SK-N-SH (cell line): ENCODE measurements around the gene HS3ST5. TPM values are rescaled to one million over a fixed set of nuclear protein-coding genes. Genes with fewer than 3 reads are reported as not detected.
A peak's percentile ranks its signal among the peaks of the same experiment; 100 is the strongest.

Experiments
- CTCF ChIA-PET: fragments of 300-600, 350-600 bp; formaldehyde crosslinking; extraction: SDS; loops from one replicate; lab custom pipeline; 2021; lab: Yijun Ruan, JAX
- POLR2A ChIA-PET: fragments of 350-600 bp; sonication (Branson Sonifier 250); formaldehyde crosslinking; extraction: SDS; loops from one replicate; lab custom pipeline; 2020; ENCODE audit warnings: antibody characterized with exemption, inconsistent platforms; lab: Yijun Ruan, JAX
- DNase-seq: peaks from one replicate; pipeline ENCODE4 v3.0.0; 2012
- H2AFZ ChIP-seq: fragments of 200-600 bp; sonication (generic); 2 replicates; pipeline ENCODE4 v1.8.1; 2016; ENCODE audit warnings: antibody characterized with exemption, mild to moderate bottlenecking, low read depth
- H3F3A ChIP-seq: fragments of 200-600 bp; sonication (generic); replicated peaks from 2 replicates; pipeline ENCODE3; 2016; ENCODE audit warnings: antibody characterized with exemption, mild to moderate bottlenecking; ENCODE audit not compliant: insufficient read depth
- H3K27ac ChIP-seq, 2 experiments: fragments of 200-500 bp in 1 of 2; fragments of 200-600 bp in 1 of 2; sonication (Bioruptor generic) in 1 of 2; sonication (generic), shearing (Covaris generic) in 1 of 2; 2 replicates each; pipeline versions ENCODE4 v1.5.1 to v1.6.1; 2014 to 2016; ENCODE audit warnings: low read depth in 2 of 2, inconsistent platforms in 1 of 2, low read length in 1 of 2, mild to moderate bottlenecking in 1 of 2, mixed read lengths in 1 of 2
- H3K27me3 ChIP-seq: fragments of 200-600 bp; sonication (generic), shearing (Covaris generic); 2 replicates; pipeline ENCODE4 v1.6.1; 2016; ENCODE audit warnings: mixed run types; ENCODE audit not compliant: insufficient read depth
- H3K36me3 ChIP-seq, 2 experiments: fragments of 200-500 bp in 1 of 2; fragments of 200-600 bp in 1 of 2; sonication (Bioruptor generic) in 1 of 2; sonication (generic) in 1 of 2; replicated peaks in 1 of 2; 2 replicates each; pipeline versions ENCODE3 to v1.5.1; 2014 to 2016; ENCODE audit warnings: low read length in 1 of 2, mild to moderate bottlenecking in 1 of 2; ENCODE audit not compliant: insufficient read depth in 2 of 2, control insufficient read depth in 1 of 2
- H3K4me1 ChIP-seq, 2 experiments: fragments of 200-500 bp in 1 of 2; fragments of 200-600 bp in 1 of 2; sonication (Bioruptor generic) in 1 of 2; sonication (generic), shearing (Covaris generic) in 1 of 2; 2 replicates each; pipeline versions ENCODE4 v1.5.1 to v1.6.1; 2014 to 2016; ENCODE audit warnings: low read depth in 1 of 2, low read length in 1 of 2, mixed run types in 1 of 2; ENCODE audit not compliant: insufficient read depth in 2 of 2, control insufficient read depth in 1 of 2
- H3K4me2 ChIP-seq: fragments of 200-600 bp; sonication (generic), shearing (Covaris generic); 2 replicates; pipeline ENCODE4 v1.6.1; 2017; ENCODE audit warnings: mixed run types
- H3K4me3 ChIP-seq, 2 experiments: fragments of 200-500 bp in 1 of 2; fragments of 200-600 bp in 1 of 2; sonication (Bioruptor generic) in 1 of 2; sonication (generic), shearing (Covaris generic) in 1 of 2; 2 replicates each; pipeline versions ENCODE4 v1.5.1 to v1.8.1; 2014 to 2016; ENCODE audit warnings: low read depth in 2 of 2, inconsistent platforms in 1 of 2, low read length in 1 of 2, mild to moderate bottlenecking in 1 of 2, mixed read lengths in 1 of 2, moderate library complexity in 1 of 2
- H3K79me2 ChIP-seq: fragments of 200-600 bp; sonication (generic); 2 replicates; pipeline ENCODE4 v1.8.1; 2017; ENCODE audit warnings: mild to moderate bottlenecking; ENCODE audit not compliant: insufficient read depth
- H3K9ac ChIP-seq: fragments of 200-600 bp; sonication (generic); 2 replicates; pipeline ENCODE4 v1.6.1; 2017; ENCODE audit warnings: mixed run types
- H3K9me2 ChIP-seq: fragments of 200-600 bp; sonication (generic); 2 replicates; pipeline ENCODE4 v1.6.1; 2017; ENCODE audit warnings: mixed run types
- H3K9me3 ChIP-seq: fragments of 200-600 bp; sonication (generic); 2 replicates; pipeline ENCODE4 v1.6.1; 2017; ENCODE audit warnings: mixed run types, mild to moderate bottlenecking, moderate library complexity
- H4K20me1 ChIP-seq: fragments of 200-600 bp; sonication (generic); 2 replicates; pipeline ENCODE4 v1.6.1; 2017; ENCODE audit warnings: mild to moderate bottlenecking, mixed run types; ENCODE audit not compliant: insufficient read depth
- EP300 ChIP-seq, 2 experiments: IDR thresholded peaks; 2 replicates each; pipeline versions ENCODE4 v1.4.0 to v1.6.1; 2012; ENCODE audit warnings: borderline replicate concordance in 1 of 2, low read depth in 1 of 2, low read length in 1 of 2
- EZH2phosphoT487 ChIP-seq: fragments of 200-600 bp; sonication (generic); IDR thresholded peaks from 2 replicates; pipeline ENCODE4 v1.6.1; 2017; ENCODE audit warnings: low read depth, mixed run types, mild to moderate bottlenecking, antibody characterized with exemption, moderate library complexity, borderline replicate concordance
- FOSL2 ChIP-seq: IDR thresholded peaks from 2 replicates; pipeline ENCODE4 v1.4.0; 2012; ENCODE audit warnings: low read depth, mild to moderate bottlenecking, moderate library complexity, borderline replicate concordance
- FOXM1 ChIP-seq: IDR thresholded peaks from 2 replicates; pipeline ENCODE4 v1.4.0; 2012; ENCODE audit warnings: low read depth, mild to moderate bottlenecking
- GATA2 ChIP-seq: sonication (generic); formaldehyde crosslinking; IDR thresholded peaks from 2 replicates; pipeline ENCODE4 v1.5.0; 2020; ENCODE audit warnings: mild to moderate bottlenecking, missing genetic modification reagents
- MXI1 ChIP-seq: IDR thresholded peaks from 2 replicates; pipeline ENCODE4 v1.6.1; 2012; ENCODE audit warnings: mild to moderate bottlenecking, low read depth, low read length, improper control_type of control experiment
- PBX3 ChIP-seq: IDR thresholded peaks from 2 replicates; pipeline ENCODE4; 2012
- RAD21 ChIP-seq: IDR thresholded peaks from 2 replicates; pipeline ENCODE4 v1.6.1; 2012; ENCODE audit warnings: mild to moderate bottlenecking, low read length
- SMC3 ChIP-seq: IDR thresholded peaks from 2 replicates; pipeline ENCODE4 v1.6.1; 2012; ENCODE audit warnings: low read depth, low read length, improper control_type of control experiment
- TAF1 ChIP-seq: IDR thresholded peaks from 2 replicates; pipeline ENCODE4 v1.6.1; 2012; ENCODE audit warnings: low read depth, mild to moderate bottlenecking, low read length, moderate library complexity, borderline replicate concordance
- TCF12 ChIP-seq: IDR thresholded peaks from 2 replicates; pipeline ENCODE4 v1.4.0; 2012
- TEAD4 ChIP-seq: IDR thresholded peaks from 2 replicates; pipeline ENCODE4 v1.4.0; 2012; ENCODE audit warnings: mild to moderate bottlenecking, borderline replicate concordance; ENCODE audit not compliant: insufficient read depth
- USF1 ChIP-seq: IDR thresholded peaks from 2 replicates; pipeline ENCODE4 v1.4.0; 2012; ENCODE audit warnings: low read depth, borderline replicate concordance
- YY1 ChIP-seq: IDR thresholded peaks from 2 replicates; pipeline ENCODE4 v1.4.0; 2012; ENCODE audit warnings: low read depth, mild to moderate bottlenecking
- WGBS: methylation state at CpG from one replicate; pipeline ENCODE4 v1.1.6; 2017; ENCODE audit warnings: low lambda C conversion rate; 5-methylcytosine and 5-hydroxymethylcytosine counted together
- polyA plus RNA-seq, 3 experiments: library from polyadenylated mRNA; depleted of rRNA; stranded (reverse); fragments of >200 nt; gene quantifications; 2 replicates each; pipeline ENCODE4 v1.2.3, GENCODE V29; 2012
- TF ChIP-seq, protein P1 (sequence below): IDR thresholded peaks from 2 replicates; pipeline ENCODE4 v1.4.0; 2012; ENCODE audit warnings: low read depth, borderline replicate concordance

HS3ST5 gene
- polyA plus RNA-seq, 1 of the 3 experiments (the other 2 are of a cell fraction): 0.02 TPM

GRCh38 chr6:114342086-114342825 lies 567 bp downstream of the HS3ST5 start:
- Histone ChIP-seq H3K4me2 (peak overlapping the region; percentile 85), H2AFZ (0 out of 2 replicates have a peak overlapping the region, but pooled peaks have one; percentile 63), H3K9ac (no peak overlapping the region), H3F3A (no peaks in the 10 kb centered on the region), H4K20me1 (no peaks in the 10 kb centered on the region), H3K27me3 (peaks cover 26% of the 10 kb centered on the region; the same call in 1 of the 2 replicates), H3K9me2 (no peaks in the 10 kb centered on the region), H3K36me3 (no peaks in the 10 kb centered on the region), H3K79me2 (no peaks in the 10 kb centered on the region), H3K4me1 (peaks cover 0 to 10% of the 10 kb centered on the region in 2 experiments; a peak in 2 of 4 replicates), H3K9me3 (no peaks in the 10 kb centered on the region), H3K27ac (no peak overlapping the region), H3K4me3 (peak overlapping the region; percentile 53 to 58)
- TF ChIP-seq TEAD4: no peak
- TF ChIP-seq USF1: no peak
- no peak for TF ChIP-seq TCF12
- TF ChIP-seq, protein P1, sequence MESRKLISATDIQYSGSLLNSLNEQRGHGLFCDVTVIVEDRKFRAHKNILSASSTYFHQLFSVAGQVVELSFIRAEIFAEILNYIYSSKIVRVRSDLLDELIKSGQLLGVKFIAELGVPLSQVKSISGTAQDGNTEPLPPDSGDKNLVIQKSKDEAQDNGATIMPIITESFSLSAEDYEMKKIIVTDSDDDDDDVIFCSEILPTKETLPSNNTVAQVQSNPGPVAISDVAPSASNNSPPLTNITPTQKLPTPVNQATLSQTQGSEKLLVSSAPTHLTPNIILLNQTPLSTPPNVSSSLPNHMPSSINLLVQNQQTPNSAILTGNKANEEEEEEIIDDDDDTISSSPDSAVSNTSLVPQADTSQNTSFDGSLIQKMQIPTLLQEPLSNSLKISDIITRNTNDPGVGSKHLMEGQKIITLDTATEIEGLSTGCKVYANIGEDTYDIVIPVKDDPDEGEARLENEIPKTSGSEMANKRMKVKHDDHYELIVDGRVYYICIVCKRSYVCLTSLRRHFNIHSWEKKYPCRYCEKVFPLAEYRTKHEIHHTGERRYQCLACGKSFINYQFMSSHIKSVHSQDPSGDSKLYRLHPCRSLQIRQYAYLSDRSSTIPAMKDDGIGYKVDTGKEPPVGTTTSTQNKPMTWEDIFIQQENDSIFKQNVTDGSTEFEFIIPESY: no peak
- no peak for TF ChIP-seq RAD21
- no peak for TF ChIP-seq FOSL2
- TF ChIP-seq MXI1: no peak
- TF ChIP-seq PBX3: no peak
- no peak for TF ChIP-seq GATA2 (CRISPR knock-in tag)
- TF ChIP-seq YY1: no peak
- TF ChIP-seq TAF1: no peak
- TF ChIP-seq EZH2phosphoT487: no peak
- no peak for TF ChIP-seq SMC3
- no peak for TF ChIP-seq EP300 (IDR thresholded peaks at IDR 0.05; ENCODE audit: borderline replicate concordance in 1 of 2, low read depth in 1 of 2, low read length in 1 of 2)
- TF ChIP-seq FOXM1: no peak
- WGBS: under 1% methylated on average over 35 of the region's 92 CpGs
- POLR2A ChIA-PET: no interaction called here
- CTCF ChIA-PET: interaction anchor here (1.0 to 1.7 kb wide), 6 partner anchors 10 to 361 kb away, joined by 3 to 11 read pairs (median 4); no protein-coding TSS in a partner anchor
- peak; percentile 73 for DNase-seq
